Suppressor macrophage (primary cell): ENCODE results near the gene BNC1.
"Not testable (repeated sequence)": the region's sequence is repeated elsewhere in the genome, so short reads cannot be mapped to it uniquely, and the experiment has no call there.

Experiments
- DNase-seq, 4 experiments: peaks; one replicate each; pipeline ENCODE4 v3.0.0-alpha.2; 2020 to 2022

BNC1 gene

DNA sequence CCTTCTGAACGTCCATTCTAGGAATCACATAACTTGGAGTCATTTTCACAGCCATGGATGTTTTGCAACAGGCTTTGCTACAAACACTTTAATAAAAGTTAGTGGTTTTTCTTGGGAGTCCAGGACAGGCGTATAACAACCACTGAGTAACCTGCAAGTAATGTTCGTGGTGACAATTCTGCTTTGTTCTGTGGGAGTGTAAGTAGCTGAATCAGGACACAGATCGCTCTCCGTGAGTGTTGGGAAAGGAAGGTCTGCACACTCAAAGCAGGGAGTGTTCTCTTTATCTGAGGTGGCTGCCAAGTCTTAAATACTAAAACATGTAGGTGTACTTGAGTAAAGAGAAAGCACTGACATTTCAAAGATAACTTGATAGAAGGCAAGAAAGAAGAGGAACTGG lies 7.9 kb upstream of the BNC1 start:
- DNase-seq, result no peak

- no peak for DNase-seq
Measured at GRCh38 chr15:83290236-83290635, 5.8 kb upstream of the BNC1 start.

- no peak for DNase-seq
Measured at GRCh38 chr15:83289160-83289559, 4.7 kb upstream of the BNC1 start.

DNA sequence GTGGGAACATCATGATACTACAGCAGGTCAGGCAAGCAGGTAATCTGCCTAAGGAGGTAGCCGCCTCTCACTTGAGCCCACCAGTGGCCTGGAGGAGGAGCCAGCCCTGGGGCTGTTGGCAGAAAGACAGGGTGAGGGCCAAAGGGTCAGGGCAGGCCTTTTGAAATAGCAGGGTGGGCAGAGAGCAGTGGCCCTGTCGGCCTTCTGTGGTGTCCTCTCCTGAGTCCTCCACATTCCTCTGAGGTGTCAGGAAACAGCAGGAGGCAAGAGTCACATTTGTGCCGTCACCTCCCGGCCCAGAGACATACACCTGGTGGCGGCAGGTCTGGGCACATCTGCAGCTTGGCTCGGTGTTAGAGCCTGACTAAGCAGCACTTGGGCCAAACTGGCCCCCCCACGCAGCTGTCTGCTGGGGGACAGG lies 3.9 kb upstream of the BNC1 start:
- DNase-seq, result no peak

DNA sequence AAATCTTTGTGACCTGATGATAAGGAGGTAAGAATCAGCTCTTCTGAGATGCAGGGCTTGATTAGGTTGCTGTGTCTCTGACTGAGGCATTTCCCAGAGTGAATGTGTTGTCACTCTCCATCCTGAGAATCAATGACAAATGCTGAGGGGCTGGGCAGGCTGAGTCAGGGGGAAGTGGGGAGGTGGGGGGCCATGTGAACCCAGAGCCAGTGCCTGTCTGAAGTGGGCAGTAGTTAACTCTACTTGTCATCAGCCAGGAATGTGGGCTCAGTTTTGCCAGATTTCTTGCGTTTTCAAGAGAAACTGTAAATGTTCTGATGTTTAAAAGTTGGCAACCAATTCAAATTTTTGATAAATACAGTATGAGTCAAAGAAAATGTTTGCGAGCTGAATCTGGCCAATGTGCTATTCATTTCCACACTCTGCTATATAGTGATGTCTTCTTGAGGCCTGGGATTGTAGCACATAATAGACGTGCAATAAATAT lies 3.1 kb upstream of the BNC1 start:
- DNase-seq, result no peak

GRCh38 chr15:83285979-83286553 lies 1.6 kb upstream of the BNC1 start:
- DNase-seq, result no peak

DNA sequence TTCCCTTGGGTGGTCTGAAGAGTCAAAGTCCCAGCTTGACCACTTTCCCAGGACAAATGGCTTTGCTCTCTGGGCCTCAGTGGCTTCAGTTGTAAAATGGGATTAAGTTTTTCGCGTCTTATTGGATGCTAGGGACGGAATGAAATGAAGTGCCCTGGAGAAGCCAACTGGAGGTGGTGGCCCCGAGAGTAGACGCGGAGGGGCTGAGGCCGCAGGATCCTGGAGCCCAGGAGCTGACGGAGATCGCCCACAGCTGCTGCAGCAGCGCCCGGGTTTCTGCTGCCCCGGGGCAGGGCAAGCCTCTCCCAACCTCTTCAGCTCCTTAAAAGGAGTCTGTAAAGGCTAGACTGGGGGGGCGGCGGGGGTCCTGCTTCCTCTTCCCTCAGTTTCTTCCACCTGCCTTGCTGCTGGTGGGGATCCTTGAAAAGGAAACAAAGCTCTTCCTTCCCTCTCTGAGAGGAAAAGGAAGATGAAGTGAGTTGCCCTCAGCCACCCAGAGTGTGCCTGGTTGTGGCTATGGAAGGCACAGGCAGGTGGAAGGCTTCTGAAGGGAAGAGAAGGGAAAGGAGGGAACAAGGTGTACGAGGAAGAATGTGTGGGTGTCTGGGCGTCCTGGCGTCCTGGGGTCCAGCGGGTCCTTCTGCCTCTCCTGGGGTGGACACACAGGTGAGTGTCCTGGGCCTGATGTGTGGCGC lies 967 bp upstream of the BNC1 start:
- no peak for DNase-seq

- DNase-seq, result peak in 2 of 4 experiments; percentile 12 to 22
Measured at GRCh38 chr15:83283813-83284558, 478 bp downstream of the BNC1 start.

- DNase-seq, result peak in 3 of 4 experiments; percentile 2 to 29 (median 9)
Measured at GRCh38 chr15:83283138-83283812, 1.2 kb downstream of the BNC1 start.

- DNase-seq, result no peak
Measured at GRCh38 chr15:83282776-83283137, 1.7 kb downstream of the BNC1 start.

DNA sequence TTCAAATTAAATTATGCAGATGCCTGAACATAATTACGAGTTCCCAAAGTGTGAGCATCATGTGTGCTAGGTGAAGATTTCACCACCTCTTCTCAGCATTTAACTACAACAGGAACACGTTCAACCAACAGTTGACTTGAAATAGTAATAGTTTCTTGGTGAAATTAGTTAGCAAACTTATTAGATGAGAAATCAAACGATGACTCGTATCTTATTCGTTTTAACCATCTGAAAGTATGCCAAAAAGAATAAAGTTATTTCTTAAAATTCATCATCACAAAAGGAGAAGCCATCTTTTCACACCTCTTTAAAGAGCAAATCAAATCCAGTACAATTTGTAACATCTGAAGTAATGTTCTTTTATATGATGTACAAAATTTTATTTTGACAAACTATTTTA lies 2.3 kb downstream of the BNC1 start:
- DNase-seq, result no peak

DNA sequence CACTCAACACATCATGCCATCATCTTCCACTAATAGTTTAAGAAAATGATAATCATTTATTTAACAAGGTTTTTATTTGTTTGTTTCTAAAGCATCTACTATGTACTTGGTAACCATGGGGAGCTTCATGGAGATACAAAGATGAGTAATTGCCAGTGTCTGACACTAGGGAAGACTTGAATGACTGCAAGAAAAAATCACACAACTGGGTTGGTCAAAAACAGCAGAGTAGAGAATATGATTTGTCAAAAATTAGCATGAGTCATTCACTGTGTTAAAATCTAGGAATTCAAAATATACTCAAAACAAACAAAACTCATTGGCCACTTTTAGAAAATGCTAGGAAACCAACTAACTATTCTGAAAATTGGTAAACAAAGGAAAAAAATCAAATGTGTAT lies 6.3 kb downstream of the BNC1 start:
- DNase-seq, result no peak

- no peak for DNase-seq
Measured at GRCh38 chr15:83276661-83277060, 7.8 kb downstream of the BNC1 start.

GRCh38 chr15:83275412-83275811 lies 9.1 kb downstream of the BNC1 start:
- no peak for DNase-seq

GRCh38 chr15:83270176-83270575 lies 14.3 kb downstream of the BNC1 start:
- no peak for DNase-seq

GRCh38 chr15:83268147-83268546 lies 16.3 kb downstream of the BNC1 start:
- no peak for DNase-seq

GRCh38 chr15:83262594-83263315 lies 21.7 kb downstream of the BNC1 start:
- no peak for DNase-seq

GRCh38 chr15:83262181-83262580 lies 22.3 kb downstream of the BNC1 start:
- not testable (repeated sequence) for DNase-seq

- no peak for DNase-seq
Measured at GRCh38 chr15:83250781-83251180, 33.7 kb downstream of the BNC1 start.

GRCh38 chr15:83249030-83249343 lies 35.5 kb downstream of the BNC1 start:
- no peak for DNase-seq

GRCh38 chr15:83248151-83249029 lies 36.1 kb downstream of the BNC1 start:
- peak; percentile 62 to 83 (median 78) for DNase-seq

DNA sequence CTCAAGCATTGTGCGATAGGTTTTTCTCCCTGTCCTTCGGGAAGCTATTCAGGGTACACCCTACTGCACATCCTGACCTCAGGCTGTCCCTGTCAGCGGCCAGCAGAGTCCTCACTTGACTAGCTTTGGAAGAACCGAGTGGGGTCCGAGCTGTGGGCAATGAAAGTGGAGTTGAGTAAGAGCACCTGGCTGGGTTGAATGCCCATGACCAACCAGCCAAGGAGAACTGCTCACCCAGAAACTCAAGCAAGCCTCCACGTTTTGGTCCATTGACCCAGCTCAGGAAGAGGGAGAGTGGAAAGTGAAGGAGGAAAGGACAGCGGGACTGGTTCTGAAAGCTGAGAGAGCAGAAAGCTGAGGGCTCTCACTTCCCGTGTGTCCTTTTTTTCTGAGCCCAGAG lies 40.8 kb downstream of the BNC1 start:
- DNase-seq, result no peak
